ENCODE measurements around the gene BCKDHA.
"Not testable (repeated sequence)": the region's sequence is repeated elsewhere in the genome, so short reads cannot be mapped to it uniquely, and the experiment has no call there.

The BCKDHA gene

GRCh38 chr19:41435376-41435775, 37.8 kb downstream of the BCKDHA start:
- not testable (repeated sequence) for DNase-seq; H3K4me3 ChIP-seq (ENCODE audit: control insufficient read depth in 1 of 7, extremely low read depth in 1 of 7, insufficient read depth in 4 of 7, low read depth in 2 of 7, low read length in 6 of 7); H3K27me3 ChIP-seq (replicated peaks in 2 of 5; ENCODE audit: control insufficient read depth in 4 of 5, insufficient read depth in 5 of 5, low read length in 4 of 5); H3K9me3 ChIP-seq (ENCODE audit: control extremely low read depth in 1 of 5, control insufficient read depth in 4 of 5, insufficient read depth in 2 of 5, low read depth in 1 of 5, low read length in 4 of 5); H3K27ac ChIP-seq (ENCODE audit: insufficient read depth in 1 of 2, low read depth in 1 of 2, low read length in 2 of 2, poor library complexity in 1 of 2, severe bottlenecking in 2 of 2)
- CTCF ChIA-PET: interaction anchor here (0.6 to 2.0 kb wide), 7 partner anchors 10 to 130 kb away, joined by 3 to 10 read pairs (median 4); no protein-coding TSS in a partner anchor
- POLR2A ChIA-PET: interaction anchor here (0.6 kb wide), 1 partner anchor 36 kb away, joined by 4 read pairs; no protein-coding TSS in a partner anchor
- 100% methylated on average over 11 of the region's 11 CpGs for WGBS (ENCODE audit: insufficient coverage)
- peaks cover 4 to 37% (median 28%) of the 10 kb centered on the region in 4 experiments for H3K4me1 ChIP-seq (ENCODE audit: control extremely low read depth in 1 of 4, control insufficient read depth in 4 of 4, insufficient read depth in 4 of 4, low read length in 3 of 4)
- H3K36me3 ChIP-seq (ENCODE audit: control insufficient read depth in 4 of 4, insufficient read depth in 4 of 4, low read length in 3 of 4): peaks cover 0 to 41% (median 24%) of the 10 kb centered on the region in 4 experiments

- ChIA-PET CTCF (interaction anchor here (0.8 to 5.0 kb wide), 9 partner anchors 10 to 133 kb away, joined by 3 to 26 read pairs (median 4); no protein-coding TSS in a partner anchor), POLR2A (no interaction called here)
- no peak for DNase-seq
- WGBS (ENCODE audit: insufficient coverage): 99% methylated on average over 15 of the region's 19 CpGs
- no peak overlapping the region for H3K4me3 ChIP-seq (ENCODE audit: control insufficient read depth in 1 of 7, extremely low read depth in 1 of 7, insufficient read depth in 4 of 7, low read depth in 2 of 7, low read length in 6 of 7)
- H3K27me3 ChIP-seq (replicated peaks in 2 of 5; ENCODE audit: control insufficient read depth in 4 of 5, insufficient read depth in 5 of 5, low read length in 4 of 5): no peaks in the 10 kb centered on the region
- H3K27ac ChIP-seq (ENCODE audit: insufficient read depth in 1 of 2, low read depth in 1 of 2, low read length in 2 of 2, poor library complexity in 1 of 2, severe bottlenecking in 2 of 2): no peak overlapping the region
- peaks cover 0 to 36% (median 23%) of the 10 kb centered on the region in 4 experiments for H3K36me3 ChIP-seq (ENCODE audit: control insufficient read depth in 4 of 4, insufficient read depth in 4 of 4, low read length in 3 of 4)
- no peaks in the 10 kb centered on the region for H3K9me3 ChIP-seq (ENCODE audit: control extremely low read depth in 1 of 5, control insufficient read depth in 4 of 5, insufficient read depth in 2 of 5, low read depth in 1 of 5, low read length in 4 of 5)
- peaks cover 4 to 33% (median 24%) of the 10 kb centered on the region in 4 experiments for H3K4me1 ChIP-seq (ENCODE audit: control extremely low read depth in 1 of 4, control insufficient read depth in 4 of 4, insufficient read depth in 4 of 4, low read length in 3 of 4)
These were observed 38.5 kb downstream of the BCKDHA start for GRCh38 chr19:41435936-41436673.

GRCh38 chr19:41436674-41436951, 39.0 kb downstream of the BCKDHA start:
- Histone ChIP-seq H3K4me1 (ENCODE audit: control extremely low read depth in 1 of 4, control insufficient read depth in 4 of 4, insufficient read depth in 4 of 4, low read length in 3 of 4) (peaks cover 4 to 29% (median 19%) of the 10 kb centered on the region in 4 experiments), H3K4me3 (ENCODE audit: control insufficient read depth in 1 of 7, extremely low read depth in 1 of 7, insufficient read depth in 4 of 7, low read depth in 2 of 7, low read length in 6 of 7) (no peak overlapping the region), H3K9me3 (ENCODE audit: control extremely low read depth in 1 of 5, control insufficient read depth in 4 of 5, insufficient read depth in 2 of 5, low read depth in 1 of 5, low read length in 4 of 5) (no peaks in the 10 kb centered on the region), H3K27ac (ENCODE audit: insufficient read depth in 1 of 2, low read depth in 1 of 2, low read length in 2 of 2, poor library complexity in 1 of 2, severe bottlenecking in 2 of 2) (no peak overlapping the region), H3K27me3 (replicated peaks in 2 of 5; ENCODE audit: control insufficient read depth in 4 of 5, insufficient read depth in 5 of 5, low read length in 4 of 5) (no peaks in the 10 kb centered on the region), H3K36me3 (ENCODE audit: control insufficient read depth in 4 of 4, insufficient read depth in 4 of 4, low read length in 3 of 4) (peaks cover 0 to 32% (median 22%) of the 10 kb centered on the region in 4 experiments)
- ChIA-PET CTCF (interaction anchor here (0.8 to 5.0 kb wide), 6 partner anchors 9 to 132 kb away, joined by 3 to 26 read pairs (median 4); no protein-coding TSS in a partner anchor), POLR2A (no interaction called here)
- no peak for DNase-seq

- H3K4me3 ChIP-seq (ENCODE audit: control insufficient read depth in 1 of 7, extremely low read depth in 1 of 7, insufficient read depth in 4 of 7, low read depth in 2 of 7, low read length in 6 of 7): no peak overlapping the region
- WGBS (ENCODE audit: insufficient coverage): 100% methylated on average over 1 of the region's 7 CpGs
- POLR2A ChIA-PET: interaction anchor here (0.6 kb wide), 3 partner anchors 9 to 129 kb away, joined by 3 to 5 read pairs (median 3); no protein-coding TSS in a partner anchor
- no peaks in the 10 kb centered on the region for H3K27me3 ChIP-seq (replicated peaks in 2 of 5; ENCODE audit: control insufficient read depth in 4 of 5, insufficient read depth in 5 of 5, low read length in 4 of 5)
- DNase-seq: no peak
- H3K36me3 ChIP-seq (ENCODE audit: control insufficient read depth in 4 of 4, insufficient read depth in 4 of 4, low read length in 3 of 4): peaks cover 0 to 18% (median 12%) of the 10 kb centered on the region in 4 experiments
- H3K4me1 ChIP-seq (ENCODE audit: control extremely low read depth in 1 of 4, control insufficient read depth in 4 of 4, insufficient read depth in 4 of 4, low read length in 3 of 4): peaks cover 4 to 29% (median 18%) of the 10 kb centered on the region in 4 experiments
- H3K9me3 ChIP-seq (ENCODE audit: control extremely low read depth in 1 of 5, control insufficient read depth in 4 of 5, insufficient read depth in 2 of 5, low read depth in 1 of 5, low read length in 4 of 5): no peaks in the 10 kb centered on the region
- no peak overlapping the region for H3K27ac ChIP-seq (ENCODE audit: insufficient read depth in 1 of 2, low read depth in 1 of 2, low read length in 2 of 2, poor library complexity in 1 of 2, severe bottlenecking in 2 of 2)
- CTCF ChIA-PET: interaction anchor here (0.6 to 5.0 kb wide), 6 partner anchors 9 to 760 kb away, joined by 3 to 26 read pairs (median 4); no protein-coding TSS in a partner anchor
These were observed 40.4 kb downstream of the BCKDHA start for GRCh38 chr19:41437944-41438574.

DNA sequence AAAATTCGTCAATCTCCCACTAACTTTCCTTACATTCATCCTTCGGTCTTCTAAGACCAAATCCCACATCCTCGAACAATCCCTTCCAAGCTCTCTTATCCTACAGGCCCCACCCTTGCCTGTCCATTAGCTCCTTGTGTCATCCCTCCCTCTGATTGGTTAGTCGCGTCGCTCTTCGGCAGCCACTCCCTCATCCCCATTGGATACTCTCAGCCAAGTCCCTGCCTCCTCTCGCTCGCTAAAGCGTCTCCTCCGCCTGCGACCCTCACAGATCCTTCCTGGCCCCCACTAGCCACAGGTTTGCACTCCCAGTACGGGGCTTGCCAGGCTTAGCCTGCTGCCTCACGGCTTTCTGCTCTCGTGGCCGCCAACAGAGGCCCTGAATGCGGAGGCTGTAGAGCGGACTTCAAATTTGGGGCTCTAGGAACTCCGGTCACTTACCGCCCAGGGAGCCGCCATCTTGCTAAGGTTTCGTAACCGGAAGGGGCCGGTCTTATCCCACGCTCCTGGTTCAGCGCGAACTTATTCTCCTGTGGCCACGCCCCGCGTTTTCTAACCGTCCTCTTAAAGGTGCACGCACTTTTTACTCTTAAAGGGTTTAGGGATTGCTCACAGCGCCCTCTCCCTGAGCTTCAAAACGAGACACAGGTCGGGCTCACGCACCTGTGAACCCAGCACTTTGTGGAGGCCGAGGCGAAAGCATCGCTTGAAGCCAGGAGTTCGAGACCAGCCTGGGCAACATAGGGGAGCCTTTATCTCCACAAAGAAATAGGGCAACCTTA, 42.0 kb downstream of the BCKDHA start, which contains the start of gene DMAC2:
DMAC2 (minus strand) TSS at position 472 of the 782 bp plus-strand sequence; CDS start at position 459, 13 bp downstream.
- peaks cover 0 to 13% (median 11%) of the 10 kb centered on the region in 4 experiments for H3K36me3 ChIP-seq (ENCODE audit: control insufficient read depth in 4 of 4, insufficient read depth in 4 of 4, low read length in 3 of 4)
- H3K4me3 ChIP-seq (ENCODE audit: control insufficient read depth in 1 of 7, extremely low read depth in 1 of 7, insufficient read depth in 4 of 7, low read depth in 2 of 7, low read length in 6 of 7): peak within 1 kb of the TSS; percentile 71 to 100 (median 93)
- WGBS (ENCODE audit: insufficient coverage): under 1% methylated on average over 40 of the region's 40 CpGs
- CTCF ChIA-PET: interaction anchor here (0.8 to 5.0 kb wide), 9 partner anchors 9 to 148 kb away, joined by 3 to 29 read pairs (median 7); no protein-coding TSS in a partner anchor
- H3K27me3 ChIP-seq (replicated peaks in 2 of 5; ENCODE audit: control insufficient read depth in 4 of 5, insufficient read depth in 5 of 5, low read length in 4 of 5): no peaks in the 10 kb centered on the region
- POLR2A ChIA-PET: interaction anchor here (0.5 to 1.2 kb wide), 7 partner anchors 8 to 313 kb away, joined by 3 to 4 read pairs (median 3); no protein-coding TSS in a partner anchor
- peaks cover 4 to 22% (median 13%) of the 10 kb centered on the region in 4 experiments for H3K4me1 ChIP-seq (ENCODE audit: control extremely low read depth in 1 of 4, control insufficient read depth in 4 of 4, insufficient read depth in 4 of 4, low read length in 3 of 4)
- H3K9me3 ChIP-seq (ENCODE audit: control extremely low read depth in 1 of 5, control insufficient read depth in 4 of 5, insufficient read depth in 2 of 5, low read depth in 1 of 5, low read length in 4 of 5): no peaks in the 10 kb centered on the region
- H3K27ac ChIP-seq (ENCODE audit: insufficient read depth in 1 of 2, low read depth in 1 of 2, low read length in 2 of 2, poor library complexity in 1 of 2, severe bottlenecking in 2 of 2): peak within 1 kb of the TSS; percentile 80 to 88
- peak; percentile 97 to 98 (median 97) for DNase-seq

- Histone ChIP-seq H3K4me1 (ENCODE audit: control extremely low read depth in 1 of 4, control insufficient read depth in 4 of 4, insufficient read depth in 4 of 4, low read length in 3 of 4) (peaks cover 4 to 15% (median 7%) of the 10 kb centered on the region in 4 experiments), H3K9me3 (ENCODE audit: control extremely low read depth in 1 of 5, control insufficient read depth in 4 of 5, insufficient read depth in 2 of 5, low read depth in 1 of 5, low read length in 4 of 5) (no peaks in the 10 kb centered on the region), H3K27me3 (replicated peaks in 2 of 5; ENCODE audit: control insufficient read depth in 4 of 5, insufficient read depth in 5 of 5, low read length in 4 of 5) (peaks cover 0 to 4% (median 0%) of the 10 kb centered on the region in 5 experiments), H3K4me3 (ENCODE audit: control insufficient read depth in 1 of 7, extremely low read depth in 1 of 7, insufficient read depth in 4 of 7, low read depth in 2 of 7, low read length in 6 of 7) (no peak overlapping the region), H3K36me3 (ENCODE audit: control insufficient read depth in 4 of 4, insufficient read depth in 4 of 4, low read length in 3 of 4) (peaks cover 0 to 8% (median 6%) of the 10 kb centered on the region in 4 experiments), H3K27ac (ENCODE audit: insufficient read depth in 1 of 2, low read depth in 1 of 2, low read length in 2 of 2, poor library complexity in 1 of 2, severe bottlenecking in 2 of 2) (no peak overlapping the region)
- CTCF ChIA-PET: interaction anchor here (3.0 kb wide), 1 partner anchor 8 kb away, joined by 29 read pairs; no protein-coding TSS in a partner anchor
- DNase-seq: no peak
- 96% methylated on average over 11 of the region's 15 CpGs for WGBS (ENCODE audit: insufficient coverage)
- POLR2A ChIA-PET: interaction anchor here (0.6 kb wide), 1 partner anchor 149 kb away, joined by 3 read pairs; no protein-coding TSS in a partner anchor
These were observed 43.8 kb downstream of the BCKDHA start for GRCh38 chr19:41441321-41441945.
